BE2C (cell line): ENCODE measurements around the gene LRRIQ4.
A peak's percentile ranks its signal among the peaks of the same experiment; 100 is the strongest.

Experiments used
- DNase-seq: peaks from one replicate; pipeline ENCODE4 v3.0.0-alpha.2; 2020
- H3K27me3 ChIP-seq: fragments of 250-450 bp; sonication (Bioruptor Pico); 2 replicates; pipeline ENCODE4 v1.5.1; 2020; ENCODE audit warnings: mild to moderate bottlenecking
- H3K36me3 ChIP-seq: fragments of 250-450 bp; sonication (Bioruptor Pico); 2 replicates; pipeline ENCODE4 v1.5.1; 2020; ENCODE audit warnings: mild to moderate bottlenecking
- H3K4me1 ChIP-seq: fragments of 250-450 bp; sonication (Bioruptor Pico); 2 replicates; pipeline ENCODE4 v1.5.1; 2020
- H3K4me3 ChIP-seq: 2 replicates; pipeline ENCODE4 v1.5.1; 2011; ENCODE audit warnings: low read depth, low read length
- H3K9me3 ChIP-seq: fragments of 250-450 bp; sonication (Bioruptor Pico); 2 replicates; pipeline ENCODE4 v1.5.1; 2020
- CTCF ChIP-seq: IDR thresholded peaks from 2 replicates; pipeline ENCODE4 v1.5.1; 2012; ENCODE audit warnings: mild to moderate bottlenecking, low read depth, low read length

LRRIQ4 gene

GRCh38 chr3:169857811-169858210 lies 45.1 kb downstream of the LRRIQ4 start:
- Histone ChIP-seq H3K36me3 (no peaks in the 10 kb centered on the region), H3K4me1 (no peaks in the 10 kb centered on the region), H3K9me3 (no peaks in the 10 kb centered on the region), H3K4me3 (no peak overlapping the region), H3K27me3 (0 out of 2 replicates have a peak, but pooled peaks cover 4% of the 10 kb centered on the region)
- no peak for TF ChIP-seq CTCF
- no peak for DNase-seq

GRCh38 chr3:169861871-169862270 lies 49.2 kb downstream of the LRRIQ4 start:
- H3K4me1 ChIP-seq: no peaks in the 10 kb centered on the region; the same call in 1 of the 2 replicates
- H3K27me3 ChIP-seq: no peaks in the 10 kb centered on the region
- H3K36me3 ChIP-seq: no peaks in the 10 kb centered on the region
- DNase-seq: no peak
- no peaks in the 10 kb centered on the region for H3K9me3 ChIP-seq
- H3K4me3 ChIP-seq: no peak overlapping the region
- no peak for TF ChIP-seq CTCF

- no peaks in the 10 kb centered on the region for H3K9me3 ChIP-seq
- peak; percentile 54 for DNase-seq
- no peak overlapping the region for H3K4me3 ChIP-seq
- H3K27me3 ChIP-seq: no peaks in the 10 kb centered on the region
- peak; percentile 95 for TF ChIP-seq CTCF
- no peaks in the 10 kb centered on the region; the same call in 1 of the 2 replicates for H3K4me1 ChIP-seq
- no peaks in the 10 kb centered on the region for H3K36me3 ChIP-seq
These were observed 50.8 kb downstream of the LRRIQ4 start for GRCh38 chr3:169863458-169863899.

- H3K4me3 ChIP-seq: no peak overlapping the region
- no peaks in the 10 kb centered on the region for H3K27me3 ChIP-seq
- no peaks in the 10 kb centered on the region for H3K9me3 ChIP-seq
- no peak for DNase-seq
- H3K4me1 ChIP-seq: no peaks in the 10 kb centered on the region; the same call in 1 of the 2 replicates
- TF ChIP-seq CTCF: no peak
- H3K36me3 ChIP-seq: no peaks in the 10 kb centered on the region
These were observed 51.6 kb downstream of the LRRIQ4 start for GRCh38 chr3:169864270-169864669.

GRCh38 chr3:169865176-169865767 lies 52.6 kb downstream of the LRRIQ4 start:
- H3K9me3 ChIP-seq: no peaks in the 10 kb centered on the region
- no peak for TF ChIP-seq CTCF
- no peak for DNase-seq
- no peaks in the 10 kb centered on the region for H3K27me3 ChIP-seq
- no peak overlapping the region for H3K4me3 ChIP-seq
- H3K36me3 ChIP-seq: no peaks in the 10 kb centered on the region
- no peaks in the 10 kb centered on the region; the same call in 1 of the 2 replicates for H3K4me1 ChIP-seq

GRCh38 chr3:169867584-169868210 lies 55.0 kb downstream of the LRRIQ4 start:
- H3K4me3 ChIP-seq: no peak overlapping the region
- no peaks in the 10 kb centered on the region for H3K36me3 ChIP-seq
- H3K9me3 ChIP-seq: no peaks in the 10 kb centered on the region
- DNase-seq: no peak
- no peaks in the 10 kb centered on the region; the same call in 1 of the 2 replicates for H3K4me1 ChIP-seq
- no peaks in the 10 kb centered on the region for H3K27me3 ChIP-seq
- no peak for TF ChIP-seq CTCF
